ENCODE measurements around the gene SLC5A9. TPM values are rescaled to one million over a fixed set of nuclear protein-coding genes. Genes with fewer than 3 reads are reported as not detected.

Gene SLC5A9
- total and polyA plus RNA-seq, 9 donors: 0.01 to 1.4 (median 0.69) TPM; not detected in 4

DNA sequence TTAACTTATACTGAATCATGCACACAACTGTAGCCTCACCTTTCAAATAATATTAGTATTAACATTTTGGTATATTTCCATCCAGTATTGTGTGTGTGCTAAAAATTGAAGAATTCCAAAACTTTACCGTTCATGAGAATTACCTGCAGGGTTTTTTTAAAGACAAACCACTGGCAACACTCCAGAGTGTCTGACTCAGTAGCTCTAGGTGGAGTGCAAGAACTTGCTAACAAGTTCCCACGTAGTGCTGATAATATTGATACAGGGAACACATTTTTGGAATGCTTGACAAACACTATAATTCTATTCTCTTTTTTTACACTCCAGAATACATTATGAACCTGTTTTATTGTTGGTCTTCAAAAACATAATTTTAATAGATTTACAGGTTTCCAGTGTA is 27.7 kb upstream of the SLC5A9 start:
- H3K4me1 ChIP-seq (ENCODE audit: insufficient read depth): no peaks in the 10 kb centered on the region
- H3K4me3 ChIP-seq: no peak overlapping the region
- intact Hi-C loops (cut with DNase I): no loop called here
- WGBS, 3 donors: 40 to 52% (median 41%) methylated on average over 2 of the region's 2 CpGs
- H3K9me3 ChIP-seq: no peaks in the 10 kb centered on the region
- no peaks in the 10 kb centered on the region for H3K27me3 ChIP-seq
- no peak overlapping the region for H3K27ac ChIP-seq
- no peak for DNase-seq
- H3K36me3 ChIP-seq: no peaks in the 10 kb centered on the region
- TF ChIP-seq EP300 (IDR thresholded peaks at IDR 0.05) (no peak), POLR2A (IDR thresholded peaks at IDR 0.05) (no peak)
- TF ChIP-seq, protein P1, sequence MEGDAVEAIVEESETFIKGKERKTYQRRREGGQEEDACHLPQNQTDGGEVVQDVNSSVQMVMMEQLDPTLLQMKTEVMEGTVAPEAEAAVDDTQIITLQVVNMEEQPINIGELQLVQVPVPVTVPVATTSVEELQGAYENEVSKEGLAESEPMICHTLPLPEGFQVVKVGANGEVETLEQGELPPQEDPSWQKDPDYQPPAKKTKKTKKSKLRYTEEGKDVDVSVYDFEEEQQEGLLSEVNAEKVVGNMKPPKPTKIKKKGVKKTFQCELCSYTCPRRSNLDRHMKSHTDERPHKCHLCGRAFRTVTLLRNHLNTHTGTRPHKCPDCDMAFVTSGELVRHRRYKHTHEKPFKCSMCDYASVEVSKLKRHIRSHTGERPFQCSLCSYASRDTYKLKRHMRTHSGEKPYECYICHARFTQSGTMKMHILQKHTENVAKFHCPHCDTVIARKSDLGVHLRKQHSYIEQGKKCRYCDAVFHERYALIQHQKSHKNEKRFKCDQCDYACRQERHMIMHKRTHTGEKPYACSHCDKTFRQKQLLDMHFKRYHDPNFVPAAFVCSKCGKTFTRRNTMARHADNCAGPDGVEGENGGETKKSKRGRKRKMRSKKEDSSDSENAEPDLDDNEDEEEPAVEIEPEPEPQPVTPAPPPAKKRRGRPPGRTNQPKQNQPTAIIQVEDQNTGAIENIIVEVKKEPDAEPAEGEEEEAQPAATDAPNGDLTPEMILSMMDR (IDR thresholded peaks at IDR 0.05): no peak

GRCh38 chr1:48196237-48196636 is 26.3 kb upstream of the SLC5A9 start:
- intact Hi-C loops (cut with DNase I): no loop called here
- no peak overlapping the region for H3K4me3 ChIP-seq
- no peaks in the 10 kb centered on the region for H3K4me1 ChIP-seq (ENCODE audit: insufficient read depth)
- no peak for DNase-seq
- no peaks in the 10 kb centered on the region for H3K9me3 ChIP-seq
- TF ChIP-seq EP300 (IDR thresholded peaks at IDR 0.05) (no peak), POLR2A (IDR thresholded peaks at IDR 0.05) (no peak)
- TF ChIP-seq, protein P1 (IDR thresholded peaks at IDR 0.05): no peak
- 72 to 81% (median 78%) methylated on average over 6 to 7 of the region's 7 CpGs for WGBS, 3 donors
- no peak overlapping the region for H3K27ac ChIP-seq
- no peaks in the 10 kb centered on the region for H3K27me3 ChIP-seq
- no peaks in the 10 kb centered on the region for H3K36me3 ChIP-seq

DNA sequence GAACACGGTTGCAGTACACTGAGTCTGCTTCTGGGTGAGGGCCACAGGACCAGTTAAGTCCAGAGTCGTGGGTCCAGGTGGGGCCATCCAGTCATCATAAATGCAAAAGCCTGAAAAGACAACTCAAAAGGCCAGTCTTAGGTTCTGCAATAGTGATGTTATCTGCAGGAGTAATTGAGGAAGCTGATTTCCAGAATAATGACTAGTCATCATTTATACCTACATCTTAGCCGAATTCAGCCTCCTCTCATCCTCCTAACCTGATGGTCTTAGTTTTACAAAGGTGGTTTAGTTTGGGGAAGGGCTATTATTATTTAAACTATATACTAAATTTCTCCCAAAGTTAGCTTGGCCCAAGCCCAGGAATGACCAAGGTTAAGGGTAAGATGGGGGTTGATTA is 23.5 kb upstream of the SLC5A9 start:
- DNase-seq: no peak
- TF ChIP-seq, protein P1 (IDR thresholded peaks at IDR 0.05): no peak
- H3K4me1 ChIP-seq (ENCODE audit: insufficient read depth): no peaks in the 10 kb centered on the region

GRCh38 chr1:48200166-48200900 is 22.2 kb upstream of the SLC5A9 start:
- WGBS, 3 donors: 61 to 74% (median 67%) methylated on average over 3 of the region's 3 CpGs
- H3K9me3 ChIP-seq: no peaks in the 10 kb centered on the region
- intact Hi-C loops (cut with DNase I): no loop called here
- no peak overlapping the region for H3K4me3 ChIP-seq
- no peaks in the 10 kb centered on the region for H3K4me1 ChIP-seq (ENCODE audit: insufficient read depth)
- H3K27me3 ChIP-seq: no peaks in the 10 kb centered on the region
- no peaks in the 10 kb centered on the region for H3K36me3 ChIP-seq
- TF ChIP-seq EP300 (IDR thresholded peaks at IDR 0.05): no peak
- TF ChIP-seq, protein P1 (IDR thresholded peaks at IDR 0.05): no peak
- TF ChIP-seq POLR2A (IDR thresholded peaks at IDR 0.05): no peak
- no peak for DNase-seq
- H3K27ac ChIP-seq: no peak overlapping the region

More for the DNA sequence above, 23.5 kb upstream of the SLC5A9 start:
- Histone ChIP-seq H3K9me3 (no peaks in the 10 kb centered on the region), H3K27me3 (no peaks in the 10 kb centered on the region), H3K27ac (no peak overlapping the region), H3K36me3 (no peaks in the 10 kb centered on the region), H3K4me3 (no peak overlapping the region)
- intact Hi-C loops (cut with DNase I): no loop called here
- WGBS, 3 donors: 69 to 86% (median 82%) methylated on average over 3 of the region's 3 CpGs
